Muscle of leg (tissue), 11 donors: Measurements from ENCODE around the gene RTTN. TPM values are rescaled to one million over a fixed set of nuclear protein-coding genes. Genes with fewer than 3 reads are reported as not detected.
"Not testable (repeated sequence)": the region's sequence is repeated elsewhere in the genome, so short reads cannot be mapped to it uniquely, and the experiment has no call there.

Experiments
- DNase-seq: peaks from one replicate; pipeline ENCODE4 v3.0.0; 2013
- H3K27ac ChIP-seq: one replicate; pipeline ENCODE4 v1.5.1; 2013; ENCODE audit warnings: mild to moderate bottlenecking, low read length, control low read depth
- H3K27me3 ChIP-seq: one replicate; pipeline ENCODE4 v1.6.1; 2013; ENCODE audit warnings: low read length; ENCODE audit not compliant: control insufficient read depth, insufficient read depth
- H3K36me3 ChIP-seq: one replicate; pipeline ENCODE4 v1.6.1; 2013; ENCODE audit warnings: low read length; ENCODE audit not compliant: control insufficient read depth, insufficient read depth
- H3K4me1 ChIP-seq: one replicate; pipeline ENCODE4 v1.6.1; 2013; ENCODE audit warnings: low read length; ENCODE audit not compliant: control insufficient read depth, insufficient read depth
- H3K4me3 ChIP-seq: one replicate; pipeline ENCODE4 v1.5.1; 2013; ENCODE audit warnings: low read length, control low read depth
- H3K9me3 ChIP-seq: replicated peaks from 2 replicates; pipeline ENCODE4 v1.6.1; 2013; ENCODE audit warnings: low read depth, low read length; ENCODE audit not compliant: control insufficient read depth
- whole genome bisulfite sequencing: methylation state at CpG from one replicate; pipeline ENCODE4 v1.1.5; 2013; ENCODE audit warnings: missing lambda C conversion rate; ENCODE audit not compliant: insufficient coverage; 5-methylcytosine and 5-hydroxymethylcytosine counted together
- polyA plus RNA-seq, 8 donors: library from polyadenylated mRNA; unstranded; fragments of 120-200 nt; gene quantifications; one replicate each; pipeline versions ENCODE4 v1.2.1 to v1.2.3, GENCODE V29; 2013; ENCODE audit warnings: inconsistent platforms in 1 of 8, low replicate concordance in 1 of 8; ENCODE audit not compliant: insufficient read length in 8 of 8, insufficient read depth in 1 of 8
- total RNA-seq: library from RNA; stranded (reverse); fragments of 120-200 nt; gene quantifications from one replicate; pipeline ENCODE4 v1.2.4, GENCODE V29; 2013

RTTN gene
- total and polyA plus RNA-seq, 9 donors: 9.7 to 16.0 (median 10.7) TPM

GRCh38 chr18:69978732-69979715 lies 226.5 kb downstream of the RTTN start:
- Histone ChIP-seq H3K4me3 (no peak overlapping the region), H3K4me1 (no peaks in the 10 kb centered on the region), H3K27me3 (no peaks in the 10 kb centered on the region), H3K36me3 (no peaks in the 10 kb centered on the region), H3K27ac (no peak overlapping the region), H3K9me3 (peaks cover 17% of the 10 kb centered on the region)
- whole genome bisulfite sequencing: 100% methylated on average over 1 of the region's 13 CpGs
- DNase-seq: no peak

- not testable (repeated sequence) for H3K27me3 ChIP-seq, H3K36me3 ChIP-seq, H3K4me3 ChIP-seq, DNase-seq, H3K4me1 ChIP-seq, H3K27ac ChIP-seq
- WGBS: 100% methylated on average over 3 of the region's 4 CpGs
- H3K9me3 ChIP-seq: peaks cover 23% of the 10 kb centered on the region
Measured at GRCh38 chr18:69975294-69975693, 230.2 kb downstream of the RTTN start.

GRCh38 chr18:69974365-69974764 lies 231.1 kb downstream of the RTTN start:
- DNase-seq: no peak
- H3K27me3 ChIP-seq: no peaks in the 10 kb centered on the region
- no peaks in the 10 kb centered on the region for H3K36me3 ChIP-seq
- no CpG with 5 or more reads among the region's 1 CpG for WGBS
- no peaks in the 10 kb centered on the region for H3K4me1 ChIP-seq
- H3K4me3 ChIP-seq: no peak overlapping the region
- H3K9me3 ChIP-seq: peaks cover 23% of the 10 kb centered on the region
- H3K27ac ChIP-seq: no peak overlapping the region

- Histone ChIP-seq H3K27me3 (no peaks in the 10 kb centered on the region), H3K27ac (no peak overlapping the region), H3K4me3 (no peak overlapping the region), H3K36me3 (no peaks in the 10 kb centered on the region), H3K9me3 (peaks cover 5% of the 10 kb centered on the region), H3K4me1 (no peaks in the 10 kb centered on the region)
- DNase-seq: no peak
- WGBS: no CpG with 5 or more reads among the region's 2 CpGs
Measured at GRCh38 chr18:69969491-69969890, 236.0 kb downstream of the RTTN start.

- H3K27ac ChIP-seq: no peak overlapping the region
- no peaks in the 10 kb centered on the region for H3K36me3 ChIP-seq
- H3K9me3 ChIP-seq: peaks cover 2% of the 10 kb centered on the region
- no peak for DNase-seq
- H3K27me3 ChIP-seq: no peaks in the 10 kb centered on the region
- 56% methylated on average over 7 of the region's 8 CpGs for WGBS
- no peak overlapping the region for H3K4me3 ChIP-seq
- no peaks in the 10 kb centered on the region for H3K4me1 ChIP-seq
Measured at GRCh38 chr18:69968039-69968438, 237.4 kb downstream of the RTTN start.

- no peaks in the 10 kb centered on the region for H3K9me3 ChIP-seq
- no peak overlapping the region for H3K4me3 ChIP-seq
- no peaks in the 10 kb centered on the region for H3K27me3 ChIP-seq
- H3K4me1 ChIP-seq: no peaks in the 10 kb centered on the region
- no peaks in the 10 kb centered on the region for H3K36me3 ChIP-seq
- 80% methylated on average over 1 of the region's 4 CpGs for WGBS
- DNase-seq: no peak
- no peak overlapping the region for H3K27ac ChIP-seq
Measured at GRCh38 chr18:69963196-69963595, 242.3 kb downstream of the RTTN start.

GRCh38 chr18:69961718-69962117 lies 243.8 kb downstream of the RTTN start:
- no peak overlapping the region for H3K4me3 ChIP-seq
- no peaks in the 10 kb centered on the region for H3K36me3 ChIP-seq
- H3K27ac ChIP-seq: no peak overlapping the region
- no peaks in the 10 kb centered on the region for H3K4me1 ChIP-seq
- WGBS: 97% methylated on average over 3 of the region's 3 CpGs
- DNase-seq: no peak
- H3K27me3 ChIP-seq: no peaks in the 10 kb centered on the region
- H3K9me3 ChIP-seq: no peaks in the 10 kb centered on the region

- no peaks in the 10 kb centered on the region for H3K4me1 ChIP-seq
- DNase-seq: no peak
- WGBS: 100% methylated on average over 3 of the region's 5 CpGs
- no peak overlapping the region for H3K4me3 ChIP-seq
- H3K9me3 ChIP-seq: no peaks in the 10 kb centered on the region
- no peak overlapping the region for H3K27ac ChIP-seq
- no peaks in the 10 kb centered on the region for H3K27me3 ChIP-seq
- no peaks in the 10 kb centered on the region for H3K36me3 ChIP-seq
Measured at GRCh38 chr18:69958422-69958821, 247.1 kb downstream of the RTTN start.

- 65% methylated on average over 2 of the region's 3 CpGs for WGBS
- Histone ChIP-seq H3K36me3 (no peaks in the 10 kb centered on the region), H3K27me3 (no peaks in the 10 kb centered on the region), H3K4me1 (no peaks in the 10 kb centered on the region), H3K9me3 (no peaks in the 10 kb centered on the region), H3K27ac (no peak overlapping the region), H3K4me3 (no peak overlapping the region)
- no peak for DNase-seq
Measured at GRCh38 chr18:69957747-69958146, 247.7 kb downstream of the RTTN start.

GRCh38 chr18:69956665-69957620 lies 248.5 kb downstream of the RTTN start:
- Histone ChIP-seq H3K4me3 (no peak overlapping the region), H3K9me3 (no peaks in the 10 kb centered on the region), H3K36me3 (no peaks in the 10 kb centered on the region), H3K4me1 (no peaks in the 10 kb centered on the region), H3K27ac (no peak overlapping the region), H3K27me3 (no peaks in the 10 kb centered on the region)
- 49% methylated on average over 14 of the region's 20 CpGs for WGBS
- DNase-seq: no peak
